SJSA1 (cell line): ENCODE data around the gene OR13D1. TPM values are rescaled to one million over a fixed set of nuclear protein-coding genes. Genes with fewer than 3 reads are reported as not detected.

Source experiments
- total RNA-seq: library from RNA; depleted of rRNA; stranded (reverse); fragments of >200 nt; shearing (Covaris generic); gene quantifications from 2 replicates; pipeline ENCODE4 v1.2.3, GENCODE V29; 2014; rRNA removed

Gene OR13D1
- total RNA-seq, 1 experiment from 2014 or later: not detected

Other genes starting within 250 kb of the OR13D1 start
- not detected in 2 replicates for gene OR13F1, start 190.3 kb upstream of the OR13D1 start, total RNA-seq
- gene OR13C4, start 167.3 kb upstream of the OR13D1 start, total RNA-seq: not detected in 2 replicates
- gene OR13C3, start 157.7 kb upstream of the OR13D1 start, total RNA-seq: not detected in 2 replicates
- not detected in 2 replicates for gene OR13C8, start 125.3 kb upstream of the OR13D1 start, total RNA-seq
- not detected in 2 replicates for gene OR13C5, start 95.1 kb upstream of the OR13D1 start, total RNA-seq
- not detected in 2 replicates for gene OR13C2, start 88.9 kb upstream of the OR13D1 start, total RNA-seq
- gene OR13C9, start 76.3 kb upstream of the OR13D1 start, total RNA-seq: not detected in 2 replicates
- gene NIPSNAP3A, start 53.2 kb downstream of the OR13D1 start, total RNA-seq: 65.2 and 79.8 TPM in 2 replicates
- gene NIPSNAP3B, start 69.6 kb downstream of the OR13D1 start, total RNA-seq: 0.42 and 0.97 TPM in 2 replicates
- gene ABCA1, start 233.6 kb downstream of the OR13D1 start, total RNA-seq: 4.7 and 8.9 TPM in 2 replicates